ENCODE measurements around the gene TYSND1. TPM values are rescaled to one million over a fixed set of nuclear protein-coding genes. Genes with fewer than 3 reads are reported as not detected.
"Not testable (repeated sequence)": the region's sequence is repeated elsewhere in the genome, so short reads cannot be mapped to it uniquely, and the experiment has no call there.

TYSND1 gene
- polyA plus RNA-seq, 1 experiment, result 2.7 TPM

- H3K27ac ChIP-seq (ENCODE audit: low read depth, low read length), result no peak overlapping the region
- POLR2A ChIA-PET, result interaction anchor here (1.0 kb wide), 1 partner anchor 16 kb away, joined by 3 read pairs; the partner anchor contains the start of gene SAR1A
- TF ChIP-seq CTCF (IDR thresholded peaks at IDR 0.05; ENCODE audit: low read depth, low read length), result no peak
- no peak overlapping the region for H3K4me3 ChIP-seq (ENCODE audit: low read depth, low read length)
- H3K27me3 ChIP-seq (ENCODE audit: control insufficient read depth, insufficient read depth, low read length), result peaks cover 11% of the 10 kb centered on the region
- no peak for DNase-seq (ENCODE audit: low read depth, low spot score)
- no peaks in the 10 kb centered on the region for H3K9me3 ChIP-seq (ENCODE audit: control insufficient read depth, insufficient read depth, low read length)
- CTCF ChIA-PET, result no interaction called here
Measured at GRCh38 chr10:70186090-70186489, 39.6 kb upstream of the TYSND1 start.

GRCh38 chr10:70183304-70183703 is 36.8 kb upstream of the TYSND1 start:
- Histone ChIP-seq H3K27ac (ENCODE audit: low read depth, low read length) (no peak overlapping the region), H3K4me3 (ENCODE audit: low read depth, low read length) (no peak overlapping the region), H3K9me3 (ENCODE audit: control insufficient read depth, insufficient read depth, low read length) (peaks cover 6% of the 10 kb centered on the region; the same call in 1 of the 2 replicates), H3K27me3 (ENCODE audit: control insufficient read depth, insufficient read depth, low read length) (peaks cover 19% of the 10 kb centered on the region)
- no peak for DNase-seq (ENCODE audit: low read depth, low spot score)
- TF ChIP-seq CTCF (IDR thresholded peaks at IDR 0.05; ENCODE audit: low read depth, low read length), result no peak
- ChIA-PET POLR2A (no interaction called here), CTCF (interaction anchor here (1.3 kb wide), 1 partner anchor 38 kb away, joined by 3 read pairs; no protein-coding TSS in a partner anchor)

GRCh38 chr10:70179209-70179608 is 32.7 kb upstream of the TYSND1 start:
- H3K4me3 ChIP-seq (ENCODE audit: low read depth, low read length); H3K27ac ChIP-seq (ENCODE audit: low read depth, low read length); CTCF ChIA-PET; H3K9me3 ChIP-seq (ENCODE audit: control insufficient read depth, insufficient read depth, low read length); POLR2A ChIA-PET; DNase-seq (ENCODE audit: low read depth, low spot score): not testable (repeated sequence)
- H3K27me3 ChIP-seq (ENCODE audit: control insufficient read depth, insufficient read depth, low read length), result peaks cover 16% of the 10 kb centered on the region

- DNase-seq (ENCODE audit: low read depth, low spot score), result no peak
- H3K9me3 ChIP-seq (ENCODE audit: control insufficient read depth, insufficient read depth, low read length), result peaks cover 6% of the 10 kb centered on the region; the same call in 1 of the 2 replicates
- ChIA-PET POLR2A (no interaction called here), CTCF (interaction anchor here (2.2 kb wide), 1 partner anchor 31 kb away, joined by 9 read pairs; the partner anchor contains the start of gene TYSND1)
- H3K4me3 ChIP-seq (ENCODE audit: low read depth, low read length), result no peak overlapping the region
- no peak for TF ChIP-seq CTCF (IDR thresholded peaks at IDR 0.05; ENCODE audit: low read depth, low read length)
- no peak overlapping the region for H3K27ac ChIP-seq (ENCODE audit: low read depth, low read length)
- peaks cover 15% of the 10 kb centered on the region for H3K27me3 ChIP-seq (ENCODE audit: control insufficient read depth, insufficient read depth, low read length)
Measured at GRCh38 chr10:70178139-70178725, 31.7 kb upstream of the TYSND1 start.

GRCh38 chr10:70176441-70176840 is 29.9 kb upstream of the TYSND1 start:
- CTCF ChIA-PET, result interaction anchor here (2.2 kb wide), 1 partner anchor 30 kb away, joined by 9 read pairs; the partner anchor contains the start of gene TYSND1
- H3K4me3 ChIP-seq (ENCODE audit: low read depth, low read length), result no peak overlapping the region
- POLR2A ChIA-PET, result interaction anchor here (0.6 kb wide), 1 partner anchor 9 kb away, joined by 4 read pairs; no protein-coding TSS in a partner anchor
- peaks cover 6% of the 10 kb centered on the region; the same call in 1 of the 2 replicates for H3K9me3 ChIP-seq (ENCODE audit: control insufficient read depth, insufficient read depth, low read length)
- TF ChIP-seq CTCF (IDR thresholded peaks at IDR 0.05; ENCODE audit: low read depth, low read length), result no peak
- no peak overlapping the region for H3K27ac ChIP-seq (ENCODE audit: low read depth, low read length)
- peaks cover 8% of the 10 kb centered on the region for H3K27me3 ChIP-seq (ENCODE audit: control insufficient read depth, insufficient read depth, low read length)
- no peak for DNase-seq (ENCODE audit: low read depth, low spot score)

Data from AG04450 (cell line).